Measurements from ENCODE around the gene IQGAP3. TPM values are rescaled to one million over a fixed set of nuclear protein-coding genes. Genes with fewer than 3 reads are reported as not detected.

IQGAP3 gene
- total and polyA plus RNA-seq, 2 of the 4 experiments (the other 2 are of a cell fraction): 12.5 to 13.6 TPM

DNA sequence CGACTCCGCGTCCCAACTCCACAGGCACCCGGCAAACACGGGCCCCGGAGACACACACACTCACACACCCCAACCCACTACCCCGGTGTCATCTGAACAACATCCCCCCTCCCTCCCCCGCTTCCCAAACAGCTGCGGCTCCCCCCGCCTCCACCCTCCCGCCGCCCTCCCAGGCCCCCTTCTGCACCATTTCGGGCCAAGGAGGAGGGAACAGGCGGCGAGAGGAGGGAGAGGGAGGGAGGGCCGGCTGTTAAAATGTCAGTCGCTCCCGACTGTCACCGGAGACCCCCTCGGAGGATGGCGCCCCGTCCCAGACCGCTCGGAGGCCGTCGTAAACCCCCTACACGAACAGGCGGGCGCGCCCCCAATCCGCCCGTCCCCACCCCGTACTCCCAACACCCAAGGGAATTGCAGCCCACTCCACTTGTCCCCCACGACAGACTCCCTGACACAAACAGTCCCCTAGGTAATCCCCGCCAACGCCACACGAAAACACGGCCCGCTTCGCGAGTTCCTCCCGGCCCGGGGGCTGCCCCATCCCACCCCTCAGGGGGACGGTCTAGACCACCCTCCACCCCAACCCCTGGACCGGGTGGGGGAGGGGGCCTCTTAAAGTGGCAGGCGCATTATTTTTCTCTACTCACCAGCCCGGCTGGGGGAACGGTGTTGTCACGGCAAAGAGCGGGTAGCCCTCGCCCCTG is 72.4 kb downstream of the IQGAP3 start:
- H3K14ac ChIP-seq (replicated peaks; ENCODE audit: low read depth, low read length): peak overlapping the region; percentile 85
- 0 out of 2 replicates have a peak, but pooled peaks cover under 1% of the 10 kb centered on the region for H3K36me3 ChIP-seq (ENCODE audit: control insufficient read depth, insufficient read depth, low read length)
- H2AFZ ChIP-seq (replicated peaks; ENCODE audit: low read length, poor library complexity): peak overlapping the region; percentile 79
- peak overlapping the region; percentile 66; the same call in 1 of the 2 replicates for H3K56ac ChIP-seq (ENCODE audit: extremely low read depth, insufficient read depth, low read length)
- peak overlapping the region; percentile 58; the same call in 1 of the 2 replicates for H3K18ac ChIP-seq (ENCODE audit: low read depth, low read length)
- no TSS peak for BruUV-seq (replicated peaks)
- ChIA-PET CTCF (interaction anchor here (0.9 to 1.8 kb wide), 3 partner anchors 9 to 42 kb away, joined by 3 to 6 read pairs (median 3); no protein-coding TSS in a partner anchor), POLR2A (ENCODE audit: unreplicated experiment) (interaction anchor here (0.5 to 0.6 kb wide), 5 partner anchors 20 to 318 kb away, joined by 3 to 11 read pairs (median 8); no protein-coding TSS in a partner anchor)
- intact Hi-C loops (cut with micrococcal nuclease): loop anchor here (1.0 to 10.0 kb wide), 3 partner anchors 25 to 225 kb away; partner anchors contain the start of genes ISG20L2 and METTL25B
- 0 out of 2 replicates have a peak, but pooled peaks have one; percentile 0 for ATAC-seq (ENCODE audit: low read depth)
- H3K79me1 ChIP-seq (ENCODE audit: low read depth in 1 of 2, low read length in 2 of 2): peaks cover 11 to 68% of the 10 kb centered on the region in 2 experiments; a peak in 3 of 4 replicates
- DNase-seq: peak; percentile 46
- H3K4ac ChIP-seq (ENCODE audit: low read depth, low read length): peak overlapping the region; percentile 83
- peak overlapping the region; percentile 95 for H2AK5ac ChIP-seq (ENCODE audit: low read depth, low read length)
- peak overlapping the region; percentile 92 for H3K4me3 ChIP-seq (ENCODE audit: insufficient read depth, low read depth, low read length)
- peak overlapping the region; percentile 95 for H3K9ac ChIP-seq (ENCODE audit: low read depth, low read length)
- peak overlapping the region; percentile 94 for H2AK9ac ChIP-seq (replicated peaks; ENCODE audit: low read depth, low read length, poor library complexity)
- dilution Hi-C loops (cut with HindIII; ENCODE audit: low sequenced_read_pairs, unreplicated experiment): no loop called here
- in situ Hi-C loops (cut with MboI; ENCODE audit: low sequenced_read_pairs): no loop called here
- peaks cover 52% of the 10 kb centered on the region for H3K4me1 ChIP-seq (ENCODE audit: control insufficient read depth, insufficient read depth, low read length)
- peak overlapping the region; percentile 75; the same call in 1 of the 2 replicates for H2BK120ac ChIP-seq (ENCODE audit: low read depth, low read length)
- H3K23ac ChIP-seq (ENCODE audit: low read depth, low read length): peak overlapping the region; percentile 79; the same call in 1 of the 2 replicates
- peak overlapping the region; percentile 4; the same call in 1 of the 3 replicates for H2BK15ac ChIP-seq (ENCODE audit: low read depth, low read length)
- H4K5ac ChIP-seq (ENCODE audit: low read depth, low read length): peak overlapping the region; percentile 68; the same call in 1 of the 2 replicates
- no peaks in the 10 kb centered on the region for H3K9me3 ChIP-seq (ENCODE audit: control insufficient read depth, insufficient read depth, low read length)
- peak overlapping the region; percentile 89 for H3K4me2 ChIP-seq (ENCODE audit: low read depth, low read length)
- peaks cover 42% of the 10 kb centered on the region for H3K9me1 ChIP-seq (ENCODE audit: insufficient read depth, low read length)
- WGBS, 2 experiments (ENCODE audit: extremely low coverage in 2 of 2, insufficient read length in 1 of 2): 0% methylated on average over 5 of the region's 51 CpGs; no CpG with 5 or more reads in 1 of the 2 experiments
- no peaks in the 10 kb centered on the region for H3K27me3 ChIP-seq (ENCODE audit: control insufficient read depth, insufficient read depth, low read length)
- peak overlapping the region; percentile 96 for H3K27ac ChIP-seq (ENCODE audit: insufficient read depth, low read length)
- peaks cover 55% of the 10 kb centered on the region for H4K20me1 ChIP-seq (ENCODE audit: insufficient read depth, low read length)
- H2BK5ac ChIP-seq (ENCODE audit: low read depth, low read length, poor library complexity, severe bottlenecking): peak overlapping the region; percentile 94
- H4K8ac ChIP-seq (ENCODE audit: low read depth in 2 of 2, low read length in 2 of 2): peak overlapping the region in 1 of 2 experiments; percentile 41; a peak in 1 of 4 replicates
- 0 out of 2 replicates have a peak, but pooled peaks have one; percentile 1 for TF ChIP-seq MXI1 (IDR thresholded peaks at IDR 0.05; ENCODE audit: borderline replicate concordance, low read depth, low read length)
- TF ChIP-seq RFX5 (IDR thresholded peaks at IDR 0.05; ENCODE audit: low read depth, low read length): no peak
- no peak for TF ChIP-seq ELK1 (IDR thresholded peaks at IDR 0.05; ENCODE audit: borderline replicate concordance, low read depth, low read length)
- no peak for TF ChIP-seq CEBPB (IDR thresholded peaks at IDR 0.05; ENCODE audit: low read depth, low read length)
- TF ChIP-seq NFE2L2 (IDR thresholded peaks at IDR 0.05; ENCODE audit: low read depth, low read length): no peak
- peak; percentile 47; the same call in 1 of the 2 replicates for TF ChIP-seq MAZ (IDR thresholded peaks at IDR 0.05; ENCODE audit: borderline replicate concordance, low read depth, low read length)
- peak; percentile 97; the same call in 1 of the 2 replicates for TF ChIP-seq CHD1 (IDR thresholded peaks at IDR 0.05; ENCODE audit: low read depth, low read length)
- no peak for TF ChIP-seq BHLHE40 (IDR thresholded peaks at IDR 0.05; ENCODE audit: low read depth, low read length)
- TF ChIP-seq, protein P1, sequence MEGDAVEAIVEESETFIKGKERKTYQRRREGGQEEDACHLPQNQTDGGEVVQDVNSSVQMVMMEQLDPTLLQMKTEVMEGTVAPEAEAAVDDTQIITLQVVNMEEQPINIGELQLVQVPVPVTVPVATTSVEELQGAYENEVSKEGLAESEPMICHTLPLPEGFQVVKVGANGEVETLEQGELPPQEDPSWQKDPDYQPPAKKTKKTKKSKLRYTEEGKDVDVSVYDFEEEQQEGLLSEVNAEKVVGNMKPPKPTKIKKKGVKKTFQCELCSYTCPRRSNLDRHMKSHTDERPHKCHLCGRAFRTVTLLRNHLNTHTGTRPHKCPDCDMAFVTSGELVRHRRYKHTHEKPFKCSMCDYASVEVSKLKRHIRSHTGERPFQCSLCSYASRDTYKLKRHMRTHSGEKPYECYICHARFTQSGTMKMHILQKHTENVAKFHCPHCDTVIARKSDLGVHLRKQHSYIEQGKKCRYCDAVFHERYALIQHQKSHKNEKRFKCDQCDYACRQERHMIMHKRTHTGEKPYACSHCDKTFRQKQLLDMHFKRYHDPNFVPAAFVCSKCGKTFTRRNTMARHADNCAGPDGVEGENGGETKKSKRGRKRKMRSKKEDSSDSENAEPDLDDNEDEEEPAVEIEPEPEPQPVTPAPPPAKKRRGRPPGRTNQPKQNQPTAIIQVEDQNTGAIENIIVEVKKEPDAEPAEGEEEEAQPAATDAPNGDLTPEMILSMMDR (conservative IDR thresholded peaks at IDR 0.05; ENCODE audit: low read depth, low read length): no peak
- no peak for TF ChIP-seq POLR2A (IDR thresholded peaks at IDR 0.05; ENCODE audit: low read depth, low read length)
- no peak for TF ChIP-seq RAD21 (IDR thresholded peaks at IDR 0.05; ENCODE audit: low read length)
- TF ChIP-seq, protein P2, sequence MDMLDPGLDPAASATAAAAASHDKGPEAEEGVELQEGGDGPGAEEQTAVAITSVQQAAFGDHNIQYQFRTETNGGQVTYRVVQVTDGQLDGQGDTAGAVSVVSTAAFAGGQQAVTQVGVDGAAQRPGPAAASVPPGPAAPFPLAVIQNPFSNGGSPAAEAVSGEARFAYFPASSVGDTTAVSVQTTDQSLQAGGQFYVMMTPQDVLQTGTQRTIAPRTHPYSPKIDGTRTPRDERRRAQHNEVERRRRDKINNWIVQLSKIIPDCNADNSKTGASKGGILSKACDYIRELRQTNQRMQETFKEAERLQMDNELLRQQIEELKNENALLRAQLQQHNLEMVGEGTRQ (IDR thresholded peaks at IDR 0.05; ENCODE audit: low read depth, low read length): no peak
- H2BK20ac ChIP-seq (ENCODE audit: low read depth, low read length): no peak overlapping the region
- H4K91ac ChIP-seq (ENCODE audit: insufficient read depth, low read depth, low read length): peak overlapping the region; percentile 71; the same call in 1 of the 2 replicates
